Esophagus squamous epithelium (tissue), 4 donors: ENCODE data around the gene CAMK1D.

Source experiments
- POLR2A ChIP-seq, 4 donors: fragments of 450-650 bp; IDR thresholded peaks; one replicate each; pipeline ENCODE4 v1.6.1; 2017; ENCODE audit warnings: antibody characterized with exemption in 4 of 4, mild to moderate bottlenecking in 4 of 4, moderate library complexity in 3 of 4
- TF ChIP-seq, protein P1 (sequence below), 6 experiments: fragments of 450-650 bp in 4 of 6; fragments of 200-600 bp in 2 of 6; sonication (generic) in 2 of 6; IDR thresholded peaks; one replicate each; pipeline ENCODE4 v1.5.1; 2016 to 2019; ENCODE audit warnings: antibody characterized with exemption in 6 of 6, mild to moderate bottlenecking in 4 of 6, moderate library complexity in 4 of 6

DNA sequence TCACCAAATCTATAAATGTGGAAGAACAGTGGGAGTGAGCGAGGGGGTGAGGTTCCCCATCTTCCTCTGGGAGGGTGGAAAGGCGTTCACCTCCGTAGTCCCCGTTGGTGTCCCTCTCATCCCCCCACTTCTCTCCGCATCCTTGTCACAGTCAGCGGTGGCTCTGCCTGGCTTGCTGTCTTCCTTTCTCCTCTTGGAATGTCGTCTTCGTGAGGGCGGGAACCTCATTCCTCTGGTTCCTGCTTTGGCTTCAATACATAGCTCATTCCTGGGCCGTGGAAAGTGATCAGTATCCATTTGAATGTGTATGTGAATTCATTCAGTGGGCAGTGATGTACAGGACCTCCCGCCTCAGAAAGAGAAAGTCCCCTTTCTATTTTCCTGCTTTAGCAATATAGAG is 289.4 kb downstream of the CAMK1D start:
- TF ChIP-seq, protein P1, sequence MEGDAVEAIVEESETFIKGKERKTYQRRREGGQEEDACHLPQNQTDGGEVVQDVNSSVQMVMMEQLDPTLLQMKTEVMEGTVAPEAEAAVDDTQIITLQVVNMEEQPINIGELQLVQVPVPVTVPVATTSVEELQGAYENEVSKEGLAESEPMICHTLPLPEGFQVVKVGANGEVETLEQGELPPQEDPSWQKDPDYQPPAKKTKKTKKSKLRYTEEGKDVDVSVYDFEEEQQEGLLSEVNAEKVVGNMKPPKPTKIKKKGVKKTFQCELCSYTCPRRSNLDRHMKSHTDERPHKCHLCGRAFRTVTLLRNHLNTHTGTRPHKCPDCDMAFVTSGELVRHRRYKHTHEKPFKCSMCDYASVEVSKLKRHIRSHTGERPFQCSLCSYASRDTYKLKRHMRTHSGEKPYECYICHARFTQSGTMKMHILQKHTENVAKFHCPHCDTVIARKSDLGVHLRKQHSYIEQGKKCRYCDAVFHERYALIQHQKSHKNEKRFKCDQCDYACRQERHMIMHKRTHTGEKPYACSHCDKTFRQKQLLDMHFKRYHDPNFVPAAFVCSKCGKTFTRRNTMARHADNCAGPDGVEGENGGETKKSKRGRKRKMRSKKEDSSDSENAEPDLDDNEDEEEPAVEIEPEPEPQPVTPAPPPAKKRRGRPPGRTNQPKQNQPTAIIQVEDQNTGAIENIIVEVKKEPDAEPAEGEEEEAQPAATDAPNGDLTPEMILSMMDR (IDR thresholded peaks at IDR 0.05): no peak
- no peak for TF ChIP-seq POLR2A (IDR thresholded peaks at IDR 0.05)
